Activated CD8-positive, alpha-beta memory T cell treated with anti-CD3 and anti-CD28 coated beads, Interleukin-2, amount 50 U/mL, for 1 hour (primary cell): Measurements from ENCODE around the gene POP4.
"Not testable (repeated sequence)": the region's sequence is repeated elsewhere in the genome, so short reads cannot be mapped to it uniquely, and the experiment has no call there.

Experiments
- DNase-seq: peaks from one replicate; pipeline ENCODE4 v3.0.0-alpha.2; 2020; ENCODE audit errors: extremely low read depth

POP4 gene

DNA sequence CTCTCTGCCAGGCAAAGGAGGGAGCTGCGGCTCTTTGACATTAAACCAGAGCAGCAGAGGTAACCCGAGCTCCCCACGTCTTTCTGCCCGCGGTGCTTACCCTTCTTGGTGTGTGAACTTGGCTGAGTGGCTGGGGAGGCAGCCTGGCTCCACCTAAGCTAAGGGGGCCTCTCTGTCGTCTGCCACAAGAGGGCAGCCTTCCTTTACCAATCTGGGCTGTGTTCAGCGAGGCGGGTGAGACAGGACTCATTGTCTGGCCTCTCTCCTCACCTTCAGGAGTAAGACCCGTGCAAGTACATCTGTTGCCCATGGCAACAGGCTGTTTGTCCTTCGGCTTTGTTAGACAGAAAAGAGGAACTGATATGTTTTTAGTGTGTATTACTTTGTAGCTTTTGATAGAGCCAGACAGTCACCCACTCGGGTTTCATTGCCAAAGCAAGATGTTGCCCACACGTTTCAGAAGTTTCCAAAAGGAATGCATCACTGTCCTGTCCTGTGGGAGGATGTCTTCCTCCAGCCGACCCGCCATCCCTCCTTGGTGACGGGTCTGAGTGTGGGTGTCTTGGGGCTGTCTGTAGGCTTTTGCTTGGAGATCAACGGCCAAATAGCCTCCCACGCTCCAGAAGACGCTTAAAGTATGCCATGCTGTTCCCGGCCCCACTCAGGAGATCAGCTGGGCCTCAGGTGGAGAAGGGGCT lies 4.6 kb downstream of the POP4 start:
- peak; percentile 75 for DNase-seq

- DNase-seq: no peak
Observed at GRCh38 chr19:29612121-29612520, 6.0 kb downstream of the POP4 start.

- no peak for DNase-seq
Observed at GRCh38 chr19:29612801-29613595, 6.9 kb downstream of the POP4 start.

GRCh38 chr19:29614046-29614445 lies 8.0 kb downstream of the POP4 start:
- no peak for DNase-seq

- no peak for DNase-seq
Observed at GRCh38 chr19:29614780-29615179, 8.7 kb downstream of the POP4 start.

GRCh38 chr19:29615891-29616425 lies 9.9 kb downstream of the POP4 start:
- no peak for DNase-seq

GRCh38 chr19:29616541-29616940 lies 10.5 kb downstream of the POP4 start:
- DNase-seq: no peak

- no peak for DNase-seq
Observed at GRCh38 chr19:29617366-29618266, 11.5 kb downstream of the POP4 start.

GRCh38 chr19:29618434-29618833 lies 12.4 kb downstream of the POP4 start:
- DNase-seq: no peak

DNA sequence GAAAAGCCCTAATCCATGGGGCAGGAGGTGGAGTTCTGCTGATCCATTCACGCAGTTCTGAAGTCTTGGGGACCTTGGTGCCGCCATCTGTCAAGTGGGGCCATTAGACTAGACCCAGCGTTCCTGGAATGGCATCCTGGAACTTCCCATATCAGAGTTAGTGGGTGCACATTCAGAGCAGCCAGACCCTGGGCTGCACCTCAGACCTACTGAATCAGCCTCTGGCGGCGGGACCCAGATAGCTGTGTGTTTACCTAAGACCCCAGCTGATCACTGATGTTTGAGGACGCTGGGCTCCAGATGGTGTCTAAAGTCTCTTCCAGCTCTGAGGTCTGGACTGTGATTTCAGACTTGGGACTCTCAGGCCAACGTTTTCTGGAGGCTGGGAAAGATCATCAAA lies 12.8 kb downstream of the POP4 start:
- no peak for DNase-seq

GRCh38 chr19:29620931-29621351 lies 14.9 kb downstream of the POP4 start:
- DNase-seq: no peak

- no peak for DNase-seq
Observed at GRCh38 chr19:29622166-29623070, 16.3 kb downstream of the POP4 start.

- no peak for DNase-seq
Observed at GRCh38 chr19:29623726-29624488, 17.8 kb downstream of the POP4 start.

DNA sequence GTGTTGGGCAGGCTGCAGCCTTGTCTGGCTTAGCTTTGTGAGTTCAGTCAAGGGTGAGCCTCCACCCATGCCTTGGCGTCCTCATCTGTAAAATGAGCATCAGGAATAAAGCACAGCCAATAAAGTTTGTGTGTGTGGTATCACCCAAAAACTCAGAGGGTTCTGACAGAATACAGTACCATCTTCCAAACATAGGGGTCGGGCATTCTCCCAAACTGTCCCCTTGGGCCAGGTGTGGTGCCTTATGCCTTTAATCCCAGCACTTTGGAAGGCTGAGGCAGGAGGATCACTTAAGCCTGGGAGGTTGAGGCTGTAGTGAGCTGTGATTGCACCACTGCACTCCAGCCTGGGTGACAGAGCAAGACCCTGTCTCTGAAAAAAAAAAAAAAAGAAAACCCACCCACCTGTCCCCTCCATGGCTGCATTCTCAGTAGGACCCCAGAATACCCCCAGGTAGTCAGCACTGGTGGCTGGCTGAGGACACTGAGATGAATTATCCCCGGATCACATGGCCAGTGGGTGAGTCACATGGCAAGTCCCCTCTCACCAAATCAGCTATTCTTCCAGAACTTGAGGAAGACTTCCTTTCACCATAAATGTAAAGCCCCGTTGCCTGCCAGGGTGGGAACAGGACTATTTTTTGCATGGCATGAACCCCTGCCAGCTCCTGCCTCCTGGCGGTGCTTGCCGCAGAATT lies 18.6 kb downstream of the POP4 start:
- DNase-seq: no peak

DNA sequence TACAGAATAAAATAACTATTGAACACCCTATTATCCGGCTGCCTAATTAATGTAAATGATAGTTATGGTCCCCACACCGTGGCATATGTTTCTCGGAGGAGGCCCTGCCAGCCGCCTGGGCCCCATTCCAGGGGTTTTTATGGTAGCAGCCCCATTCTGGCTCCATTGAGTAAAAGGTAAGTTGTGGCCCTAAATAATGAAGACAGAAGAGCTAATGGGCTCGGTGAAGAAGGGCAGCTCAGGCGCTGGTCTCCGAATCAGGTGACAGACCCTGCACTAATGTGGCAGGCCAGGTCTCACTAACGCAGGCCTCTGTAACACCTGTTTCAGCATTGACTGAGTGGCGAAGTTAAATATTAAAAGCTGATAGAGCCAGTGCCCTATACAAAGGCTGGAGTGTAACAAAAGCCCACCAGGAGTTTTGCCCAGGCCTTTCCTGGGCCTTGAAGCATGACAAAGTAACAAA lies 19.1 kb downstream of the POP4 start:
- DNase-seq: no peak

DNA sequence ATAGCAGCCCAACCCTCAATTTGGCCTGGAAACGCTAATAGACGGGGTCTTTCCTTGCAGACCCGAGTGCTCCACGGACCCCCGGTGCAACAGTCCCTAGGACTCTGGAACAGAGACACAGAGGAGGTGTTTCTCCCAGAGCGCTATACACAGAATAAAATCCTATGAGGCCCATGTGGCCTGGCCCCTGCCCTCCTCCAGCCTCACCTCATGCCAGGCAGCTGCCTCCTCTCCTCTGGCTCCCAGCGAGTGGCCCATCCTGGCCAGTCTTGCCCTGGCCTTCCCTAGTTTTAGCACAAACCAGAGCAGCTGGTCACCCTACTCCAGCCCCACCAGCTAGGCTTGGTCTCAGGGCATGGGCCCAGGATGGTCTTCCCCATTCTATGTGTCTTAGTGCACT lies 20.3 kb downstream of the POP4 start:
- no peak for DNase-seq

- DNase-seq: not testable (repeated sequence)
Observed at GRCh38 chr19:29626832-29627231, 20.7 kb downstream of the POP4 start.

- DNase-seq: no peak
Observed at GRCh38 chr19:29628661-29629385, 22.7 kb downstream of the POP4 start.
